HEK293T (cell line): ENCODE results near the gene CRYZL1.

ENCODE experiments used
- CTCF ChIA-PET: fragments of 350-600 bp; formaldehyde crosslinking; extraction: SDS; loops from one replicate; lab custom pipeline; 2021; ENCODE audit warnings: antibody characterized with exemption, inconsistent platforms; lab: Yijun Ruan, JAX
- POLR2A ChIA-PET: fragments of 350-600 bp; formaldehyde crosslinking; extraction: SDS; loops from one replicate; lab custom pipeline; 2020; ENCODE audit warnings: antibody characterized with exemption, inconsistent platforms; lab: Yijun Ruan, JAX
- DNase-seq: peaks from one replicate; pipeline ENCODE4 v3.0.0; 2012; ENCODE audit warnings: mixed read lengths; ENCODE audit errors: extremely low spot score
- ARNT ChIP-seq: fragments of 450-650 bp; IDR thresholded peaks from 2 replicates; pipeline ENCODE4 v1.6.1; 2017; ENCODE audit warnings: mild to moderate bottlenecking
- BHLHE40 ChIP-seq: fragments of 450-650 bp; IDR thresholded peaks from 2 replicates; pipeline ENCODE4 v1.6.1; 2016; ENCODE audit warnings: mild to moderate bottlenecking, moderate library complexity, borderline replicate concordance
- CTBP1 ChIP-seq: fragments of 450-650 bp; IDR thresholded peaks from 2 replicates; pipeline ENCODE4 v1.6.1; 2016; ENCODE audit warnings: borderline replicate concordance
- ELF4 ChIP-seq: fragments of 450-650 bp; IDR thresholded peaks from 2 replicates; pipeline ENCODE4 v1.6.1; 2017; ENCODE audit warnings: antibody characterized with exemption
- FOXA1 ChIP-seq: fragments of 450-650 bp; IDR thresholded peaks from 2 replicates; pipeline ENCODE4 v1.6.1; 2016; ENCODE audit warnings: mild to moderate bottlenecking
- FOXK2 ChIP-seq: fragments of 450-650 bp; IDR thresholded peaks from 2 replicates; pipeline ENCODE4 v1.6.1; 2016; ENCODE audit warnings: mild to moderate bottlenecking
- FOXM1 ChIP-seq: fragments of 450-650 bp; IDR thresholded peaks from 2 replicates; pipeline ENCODE4 v1.6.1; 2017; ENCODE audit warnings: mild to moderate bottlenecking, borderline replicate concordance
- HDGF ChIP-seq: fragments of 450-650 bp; IDR thresholded peaks from 2 replicates; pipeline ENCODE4 v1.6.1; 2017; ENCODE audit warnings: antibody characterized with exemption, borderline replicate concordance
- L3MBTL2 ChIP-seq: fragments of 450-650 bp; conservative IDR thresholded peaks from 2 replicates; pipeline ENCODE4 v1.6.1; 2016; ENCODE audit warnings: mild to moderate bottlenecking
- LEF1 ChIP-seq: fragments of 450-650 bp; IDR thresholded peaks from 2 replicates; pipeline ENCODE4 v1.6.1; 2017; ENCODE audit warnings: mild to moderate bottlenecking, borderline replicate concordance
- NFRKB ChIP-seq: fragments of 450-650 bp; IDR thresholded peaks from 2 replicates; pipeline ENCODE4 v1.6.1; 2016; ENCODE audit warnings: mild to moderate bottlenecking, moderate library complexity
- SP1 ChIP-seq: fragments of 450-650 bp; IDR thresholded peaks from 2 replicates; pipeline ENCODE4 v1.6.1; 2017
- SUZ12 ChIP-seq: fragments of 450-650 bp; IDR thresholded peaks from 2 replicates; pipeline ENCODE4 v1.6.1; 2016; ENCODE audit warnings: mild to moderate bottlenecking
- TARDBP ChIP-seq: fragments of 450-650 bp; IDR thresholded peaks from 2 replicates; pipeline ENCODE4 v1.6.1; 2016
- ZNF384 ChIP-seq: fragments of 450-650 bp; IDR thresholded peaks from 2 replicates; pipeline ENCODE4 v1.6.1; 2016
- TF ChIP-seq, protein P1 (sequence below): fragments of 450-650 bp; IDR thresholded peaks from 2 replicates; pipeline ENCODE4 v1.6.1; 2016

The CRYZL1 gene

DNA sequence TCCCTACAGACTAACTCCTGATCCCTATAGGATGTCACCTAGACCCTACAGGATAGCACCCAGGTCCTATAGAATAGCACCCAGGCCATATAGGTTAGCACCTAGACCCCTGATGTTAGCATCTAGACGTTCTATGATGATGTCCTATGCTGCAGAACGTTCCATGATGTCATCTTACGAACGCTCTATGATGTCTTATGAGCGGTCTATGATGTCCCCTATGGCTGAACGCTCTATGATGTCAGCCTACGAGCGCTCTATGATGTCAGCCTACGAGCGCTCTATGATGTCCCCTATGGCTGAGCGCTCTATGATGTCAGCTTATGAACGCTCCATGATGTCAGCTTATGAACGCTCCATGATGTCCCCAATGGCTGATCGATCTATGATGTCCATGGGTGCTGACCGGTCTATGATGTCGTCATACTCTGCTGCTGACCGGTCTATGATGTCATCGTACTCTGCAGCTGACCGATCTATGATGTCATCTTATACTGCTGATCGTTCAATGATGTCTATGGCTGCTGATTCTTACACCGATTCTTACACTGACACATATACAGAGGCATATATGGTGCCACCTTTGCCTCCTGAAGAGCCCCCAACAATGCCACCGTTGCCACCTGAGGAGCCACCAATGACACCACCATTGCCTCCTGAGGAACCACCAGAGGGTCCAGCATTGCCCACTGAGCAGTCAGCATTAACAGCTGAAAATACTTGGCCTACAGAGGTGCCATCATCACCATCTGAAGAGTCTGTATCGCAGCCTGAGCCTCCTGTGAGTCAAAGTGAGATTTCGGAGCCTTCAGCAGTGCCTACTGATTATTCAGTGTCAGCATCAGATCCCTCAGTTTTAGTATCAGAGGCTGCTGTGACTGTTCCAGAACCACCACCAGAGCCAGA lies 89.2 kb downstream of the CRYZL1 start:
- no peak for DNase-seq
- CTCF ChIA-PET = no interaction called here
- TF ChIP-seq HDGF (no peak), SUZ12 (no peak), TARDBP (0 out of 2 replicates have a peak, but pooled peaks have one; percentile 36), SP1 (no peak)
- POLR2A ChIA-PET = interaction anchor here (0.7 to 1.1 kb wide), 3 partner anchors 9 to 36 kb away, joined by 3 to 5 read pairs (median 4); partner anchors contain the start of genes GART and SON

DNA sequence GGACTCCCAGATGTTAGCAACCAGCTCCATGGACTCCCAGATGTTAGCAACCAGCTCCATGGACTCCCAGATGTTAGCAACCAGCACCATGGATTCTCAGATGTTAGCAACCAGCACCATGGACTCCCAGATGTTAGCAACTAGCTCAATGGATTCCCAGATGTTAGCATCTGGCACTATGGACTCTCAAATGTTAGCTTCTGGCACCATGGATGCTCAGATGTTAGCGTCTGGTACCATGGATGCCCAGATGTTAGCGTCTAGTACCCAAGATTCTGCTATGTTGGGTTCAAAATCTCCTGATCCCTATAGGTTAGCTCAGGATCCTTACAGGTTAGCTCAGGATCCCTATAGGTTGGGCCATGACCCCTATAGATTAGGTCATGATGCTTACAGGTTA lies 89.9 kb downstream of the CRYZL1 start:
- TF ChIP-seq SUZ12 = no peak
- CTCF ChIA-PET = no interaction called here
- DNase-seq = no peak
- POLR2A ChIA-PET = interaction anchor here (0.7 to 1.1 kb wide), 3 partner anchors 8 to 37 kb away, joined by 3 to 5 read pairs (median 4); partner anchors contain the start of genes GART and SON

DNA sequence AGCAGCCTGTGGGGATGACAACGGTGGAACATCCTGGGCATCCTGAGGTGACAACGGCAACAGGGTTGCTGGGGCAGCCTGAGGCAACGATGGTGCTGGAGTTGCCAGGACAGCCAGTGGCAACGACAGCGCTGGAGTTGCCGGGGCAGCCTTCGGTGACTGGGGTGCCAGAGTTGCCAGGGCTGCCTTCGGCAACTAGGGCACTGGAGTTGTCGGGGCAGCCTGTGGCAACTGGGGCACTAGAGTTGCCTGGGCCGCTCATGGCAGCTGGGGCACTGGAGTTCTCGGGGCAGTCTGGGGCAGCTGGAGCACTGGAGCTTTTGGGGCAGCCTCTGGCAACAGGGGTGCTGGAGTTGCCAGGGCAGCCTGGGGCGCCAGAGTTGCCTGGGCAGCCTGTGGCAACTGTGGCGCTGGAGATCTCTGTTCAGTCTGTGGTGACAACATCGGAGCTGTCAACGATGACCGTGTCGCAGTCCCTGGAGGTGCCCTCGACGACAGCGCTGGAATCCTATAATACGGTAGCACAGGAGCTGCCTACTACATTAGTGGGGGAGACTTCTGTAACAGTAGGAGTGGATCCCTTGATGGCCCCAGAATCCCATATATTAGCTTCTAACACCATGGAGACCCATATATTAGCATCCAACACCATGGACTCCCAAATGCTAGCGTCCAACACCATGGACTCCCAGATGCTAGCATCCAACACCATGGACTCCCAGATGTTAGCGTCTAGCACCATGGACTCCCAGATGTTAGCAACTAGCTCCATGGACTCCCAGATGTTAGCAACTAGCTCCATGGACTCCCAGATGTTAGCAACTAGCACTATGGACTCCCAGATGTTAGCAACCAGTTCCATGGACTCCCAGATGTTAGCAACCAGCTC lies 90.5 kb downstream of the CRYZL1 start:
- ChIA-PET POLR2A (interaction anchor here (0.9 to 1.1 kb wide), 2 partner anchors 8 to 9 kb away, joined by 4 to 5 read pairs; partner anchors contain the start of genes GART and SON), CTCF (no interaction called here)
- no peak for DNase-seq
- TF ChIP-seq TARDBP (no peak), LEF1 (no peak), CTBP1 (no peak), HDGF (no peak), FOXA1 (no peak), BHLHE40 (no peak), ELF4 (no peak), ZNF384 (no peak), SUZ12 (no peak), ARNT (no peak), L3MBTL2 (no peak), FOXK2 (no peak), SP1 (no peak), FOXM1 (no peak), NFRKB (no peak)
- TF ChIP-seq, protein P1, sequence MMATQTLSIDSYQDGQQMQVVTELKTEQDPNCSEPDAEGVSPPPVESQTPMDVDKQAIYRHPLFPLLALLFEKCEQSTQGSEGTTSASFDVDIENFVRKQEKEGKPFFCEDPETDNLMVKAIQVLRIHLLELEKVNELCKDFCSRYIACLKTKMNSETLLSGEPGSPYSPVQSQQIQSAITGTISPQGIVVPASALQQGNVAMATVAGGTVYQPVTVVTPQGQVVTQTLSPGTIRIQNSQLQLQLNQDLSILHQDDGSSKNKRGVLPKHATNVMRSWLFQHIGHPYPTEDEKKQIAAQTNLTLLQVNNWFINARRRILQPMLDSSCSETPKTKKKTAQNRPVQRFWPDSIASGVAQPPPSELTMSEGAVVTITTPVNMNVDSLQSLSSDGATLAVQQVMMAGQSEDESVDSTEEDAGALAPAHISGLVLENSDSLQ = no peak

DNA sequence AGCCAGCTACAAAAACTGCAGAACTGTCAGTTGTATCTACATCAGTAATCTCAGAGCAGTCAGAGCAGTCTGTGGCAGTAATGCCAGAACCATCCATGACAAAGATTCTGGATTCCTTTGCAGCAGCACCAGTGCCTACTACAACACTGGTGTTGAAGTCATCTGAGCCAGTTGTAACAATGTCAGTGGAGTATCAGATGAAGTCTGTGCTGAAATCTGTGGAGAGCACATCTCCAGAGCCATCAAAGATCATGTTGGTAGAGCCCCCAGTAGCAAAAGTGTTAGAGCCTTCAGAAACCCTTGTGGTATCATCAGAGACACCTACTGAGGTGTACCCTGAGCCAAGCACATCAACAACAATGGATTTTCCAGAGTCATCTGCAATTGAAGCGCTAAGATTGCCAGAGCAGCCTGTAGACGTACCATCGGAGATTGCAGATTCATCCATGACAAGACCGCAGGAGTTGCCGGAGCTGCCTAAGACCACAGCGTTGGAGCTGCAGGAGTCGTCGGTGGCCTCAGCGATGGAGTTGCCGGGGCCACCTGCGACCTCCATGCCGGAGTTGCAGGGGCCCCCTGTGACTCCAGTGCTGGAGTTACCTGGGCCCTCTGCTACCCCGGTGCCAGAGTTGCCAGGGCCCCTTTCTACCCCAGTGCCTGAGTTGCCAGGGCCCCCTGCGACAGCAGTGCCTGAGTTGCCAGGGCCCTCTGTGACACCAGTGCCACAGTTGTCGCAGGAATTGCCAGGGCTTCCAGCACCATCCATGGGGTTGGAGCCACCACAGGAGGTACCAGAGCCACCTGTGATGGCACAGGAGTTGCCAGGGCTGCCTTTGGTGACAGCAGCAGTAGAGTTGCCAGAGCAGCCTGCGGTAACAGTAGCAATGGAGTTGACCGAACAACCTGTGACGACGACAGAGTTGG lies 91.4 kb downstream of the CRYZL1 start:
- TF ChIP-seq BHLHE40 (no peak), TARDBP (no peak), ARNT (no peak), ZNF384 (no peak), LEF1 (no peak), SP1 (no peak), ELF4 (no peak), SUZ12 (no peak), FOXM1 (no peak), NFRKB (no peak), HDGF (no peak), L3MBTL2 (no peak), FOXA1 (no peak), CTBP1 (no peak), FOXK2 (no peak)
- TF ChIP-seq, protein P1 = no peak
- ChIA-PET POLR2A (no interaction called here), CTCF (no interaction called here)
- DNase-seq = no peak

DNA sequence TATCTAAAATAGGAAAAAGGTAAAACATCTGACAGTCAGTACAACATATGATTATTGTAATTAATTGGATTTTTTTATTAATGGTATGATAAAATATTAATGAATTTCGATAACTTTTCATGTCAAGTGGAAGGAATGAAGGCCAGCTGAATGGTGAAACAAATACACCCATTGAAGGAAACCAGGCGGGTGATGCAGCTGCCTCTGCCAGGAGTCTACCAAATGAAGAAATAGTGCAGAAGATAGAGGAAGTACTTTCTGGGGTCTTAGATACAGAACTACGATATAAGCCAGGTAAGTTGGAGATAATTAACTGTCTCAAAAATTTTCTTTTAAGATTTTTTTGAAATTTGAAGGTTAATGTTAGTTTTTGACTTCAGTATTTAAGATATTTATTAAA lies 95.5 kb downstream of the CRYZL1 start:
- DNase-seq = no peak
- POLR2A ChIA-PET = no interaction called here
- no peak for TF ChIP-seq NFRKB
- TF ChIP-seq BHLHE40 = no peak
- CTCF ChIA-PET = interaction anchor here (0.7 kb wide), 1 partner anchor 1506 kb away, joined by 4 read pairs; no protein-coding TSS in a partner anchor
